GM10266 (cell line): ENCODE results near the gene SREBF1.

Experiments
- DNase-seq: peaks from one replicate; pipeline ENCODE4 v3.0.0; 2012; ENCODE audit errors: extremely low spot score
- CTCF ChIP-seq: IDR thresholded peaks from 2 replicates; pipeline ENCODE4 v1.5.1; 2012; ENCODE audit warnings: mild to moderate bottlenecking, low read depth; ENCODE audit not compliant: control insufficient read depth, insufficient read depth; ENCODE audit errors: missing control alignments

SREBF1 gene

GRCh38 chr17:17845046-17845775, 8.4 kb upstream of the SREBF1 start:
- no peak for TF ChIP-seq CTCF
- DNase-seq, result no peak

DNA sequence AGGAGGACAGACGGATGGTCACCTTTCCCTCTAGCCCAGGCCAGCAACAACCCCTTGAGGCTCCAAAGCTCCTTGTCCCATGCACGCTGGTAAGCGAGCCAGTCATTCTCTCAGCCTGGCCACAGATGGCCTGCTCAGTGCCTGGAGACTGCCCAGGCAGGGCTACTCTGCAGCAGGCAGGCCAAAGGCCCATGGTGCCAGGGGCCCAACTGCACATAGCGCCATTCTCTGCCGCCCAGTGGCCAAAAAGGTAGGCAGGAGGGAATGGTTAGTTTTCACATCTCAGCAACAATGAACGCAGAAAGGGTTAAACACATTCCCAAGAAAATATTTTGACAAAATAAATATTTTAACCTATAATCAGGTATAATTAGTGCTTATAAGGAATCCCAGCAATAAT, 7.7 kb upstream of the SREBF1 start:
- DNase-seq, result no peak
- no peak for TF ChIP-seq CTCF

DNA sequence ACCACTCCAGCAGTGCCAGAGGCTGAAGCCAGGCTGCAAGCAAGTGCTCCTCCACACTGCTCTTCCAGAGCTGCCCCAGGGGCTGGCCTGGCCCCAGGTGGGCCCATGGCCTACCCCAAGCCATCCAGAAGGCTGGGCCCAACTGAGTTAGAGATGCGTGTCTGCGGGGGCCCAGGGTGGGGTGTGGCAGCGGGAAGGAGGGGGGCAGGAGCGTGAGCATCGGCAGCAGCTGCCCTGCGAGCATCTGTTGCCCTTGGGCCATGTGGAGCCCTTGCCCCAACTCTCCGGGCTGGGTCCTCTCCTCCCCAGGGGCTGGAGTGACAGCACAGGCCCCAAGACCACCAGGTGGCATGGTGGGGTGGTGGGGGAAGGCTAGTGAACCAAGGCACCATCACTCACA, 7.3 kb upstream of the SREBF1 start:
- no peak for DNase-seq
- no peak for TF ChIP-seq CTCF

DNA sequence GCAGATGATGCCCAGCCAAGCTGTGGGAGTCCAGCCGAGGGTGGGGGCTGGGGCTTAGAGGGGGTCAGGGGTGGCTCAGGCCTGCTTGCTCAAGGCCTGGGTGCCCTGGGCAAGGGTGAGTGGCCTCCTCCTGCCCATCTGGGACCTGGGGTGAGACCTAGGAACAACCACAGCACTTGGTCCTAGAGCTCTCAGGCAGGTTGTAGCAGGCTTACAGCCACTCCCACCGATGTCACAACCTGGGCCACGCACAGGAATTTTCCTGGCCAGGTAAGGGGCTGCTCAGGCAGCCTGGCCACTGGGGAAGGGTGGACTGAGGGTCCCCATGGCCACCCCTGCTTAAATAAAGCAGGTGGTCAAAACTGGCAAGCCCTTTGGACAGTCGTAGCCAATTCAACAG, 6.3 kb upstream of the SREBF1 start:
- no peak for TF ChIP-seq CTCF

GRCh38 chr17:17842111-17842876, 5.5 kb upstream of the SREBF1 start:
- no peak for TF ChIP-seq CTCF

More for the DNA sequence above, 6.3 kb upstream of the SREBF1 start:
- DNase-seq, result no peak

DNA sequence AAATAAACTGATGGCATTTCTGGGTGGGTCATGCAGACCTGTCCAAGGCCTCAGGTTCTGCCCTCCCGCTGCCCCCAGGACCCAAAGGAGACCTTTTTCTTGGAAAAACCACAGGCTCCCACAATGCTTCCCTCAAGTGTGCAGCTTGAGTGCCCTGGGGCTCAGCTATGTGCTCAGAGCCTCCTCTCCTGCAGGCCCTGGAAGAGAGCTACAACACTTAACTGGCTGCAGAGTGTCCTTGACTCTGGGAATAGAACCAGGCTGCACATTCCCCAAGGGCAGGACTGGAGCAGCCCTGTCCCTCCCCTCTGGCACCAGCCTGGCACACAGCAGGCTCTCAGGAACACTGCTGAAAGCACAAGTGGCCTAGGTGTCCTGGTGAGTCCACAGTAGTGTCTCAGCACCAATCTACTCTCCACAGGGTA, 4.8 kb upstream of the SREBF1 start:
- TF ChIP-seq CTCF, result no peak
- DNase-seq, result no peak

More at GRCh38 chr17:17842111-17842876, 5.5 kb upstream of the SREBF1 start:
- no peak for DNase-seq
